HepG2 (cell line): Measurements from ENCODE around the gene NKPD1. TPM values are rescaled to one million over a fixed set of nuclear protein-coding genes. Genes with fewer than 3 reads are reported as not detected.

Source experiments
- BORCS8-MEF2B ChIP-seq: sonication (generic); formaldehyde crosslinking; IDR thresholded peaks from 2 replicates; pipeline ENCODE4 v1.8.0; 2022; ENCODE audit warnings: mild to moderate bottlenecking, missing genetic modification reagents
- ESRRA ChIP-seq: sonication (generic); formaldehyde crosslinking; IDR thresholded peaks from 2 replicates; pipeline ENCODE4 v1.5.1; 2020; ENCODE audit warnings: mild to moderate bottlenecking, low read depth, missing genetic modification reagents
- HDAC1 ChIP-seq: sonication (generic); formaldehyde crosslinking; IDR thresholded peaks from 2 replicates; pipeline ENCODE4 v1.5.1; 2020; ENCODE audit warnings: mild to moderate bottlenecking, missing genetic modification reagents
- HMGA1 ChIP-seq: sonication (generic); formaldehyde crosslinking; conservative IDR thresholded peaks from 2 replicates; pipeline ENCODE4 v1.4.0; 2020; ENCODE audit warnings: missing genetic modification reagents
- HNF4G ChIP-seq, 2 experiments: sonication (generic) in 1 of 2; formaldehyde crosslinking in 1 of 2; IDR thresholded peaks; 2 replicates each; pipeline versions ENCODE4 v1.4.0 to v1.6.1; 2011 to 2020; ENCODE audit warnings: borderline replicate concordance in 2 of 2, low read depth in 2 of 2, mild to moderate bottlenecking in 2 of 2, low read length in 1 of 2, missing genetic modification reagents in 1 of 2, moderate library complexity in 1 of 2
- NFKBIZ ChIP-seq: IDR thresholded peaks from 2 replicates; pipeline ENCODE4 v1.6.1; 2018; ENCODE audit warnings: missing genetic modification reagents, missing compliant biosample characterization
- NR2F6 ChIP-seq, 2 experiments: IDR thresholded peaks; 2 replicates each; pipeline ENCODE4 v1.6.1; 2016; ENCODE audit warnings: antibody characterized with exemption in 1 of 2, mild to moderate bottlenecking in 1 of 2
- PHF21A ChIP-seq: sonication (generic); formaldehyde crosslinking; IDR thresholded peaks from 2 replicates; pipeline ENCODE4 v1.5.0; 2020; ENCODE audit warnings: mild to moderate bottlenecking, missing genetic modification reagents
- RXRA ChIP-seq: sonication (generic); formaldehyde crosslinking; IDR thresholded peaks from 2 replicates; pipeline ENCODE4 v1.5.1; 2020; ENCODE audit warnings: missing genetic modification reagents
- RXRB ChIP-seq: IDR thresholded peaks from 2 replicates; pipeline ENCODE4 v1.6.1; 2016; ENCODE audit warnings: borderline replicate concordance, missing genetic modification reagents, missing compliant biosample characterization
- ZBTB7B ChIP-seq: sonication (generic); formaldehyde crosslinking; IDR thresholded peaks from 2 replicates; pipeline ENCODE4 v1.4.0; 2020; ENCODE audit warnings: missing genetic modification reagents
- ZFX ChIP-seq: sonication (generic); formaldehyde crosslinking; IDR thresholded peaks from 2 replicates; pipeline ENCODE4 v1.4.0; 2020; ENCODE audit warnings: mild to moderate bottlenecking, low read depth, missing genetic modification reagents, moderate library complexity
- ZMAT3 ChIP-seq: sonication (generic); formaldehyde crosslinking; conservative IDR thresholded peaks from 2 replicates; pipeline ENCODE4 v1.7.0; 2021; ENCODE audit warnings: missing genetic modification reagents
- ZNF343 ChIP-seq: sonication (generic); formaldehyde crosslinking; IDR thresholded peaks from 2 replicates; pipeline ENCODE4 v1.4.0; 2020; ENCODE audit warnings: mild to moderate bottlenecking, missing genetic modification reagents
- ZNF556 ChIP-seq: sonication (generic); formaldehyde crosslinking; IDR thresholded peaks from 2 replicates; pipeline ENCODE4 v1.4.0; 2020; ENCODE audit warnings: mild to moderate bottlenecking, missing genetic modification reagents, borderline replicate concordance
- ZSCAN21 ChIP-seq: sonication (generic); formaldehyde crosslinking; IDR thresholded peaks from 2 replicates; pipeline ENCODE4 v1.8.0; 2022; ENCODE audit warnings: mild to moderate bottlenecking, missing genetic modification reagents, moderate library complexity, borderline replicate concordance
- polyA plus RNA-seq, 8 experiments: library from polyadenylated mRNA; depleted of rRNA in 3 of 8; stranded (reverse) in 7 of 8; unstranded in 1 of 8; fragments of >200 nt; fragmentation: Illumina TruSeq in 4 of 8; extraction: Trizol in 4 of 8; gene quantifications; 2 replicates each; pipeline versions ENCODE4 v1.2.1 to v1.2.3, GENCODE V29; 2011 to 2016; ENCODE audit warnings: low read depth in 4 of 8, missing spikeins in 1 of 8, mixed read lengths in 1 of 8; ENCODE audit not compliant: insufficient read depth in 1 of 8
- total RNA-seq, 5 experiments: library from RNA; depleted of rRNA; stranded (reverse); fragments of >200 nt; fragmentation: Illumina TruSeq; extraction: Trizol; gene quantifications; 2 replicates each; pipeline ENCODE4 v1.2.3, GENCODE V29; 2016; ENCODE audit warnings: low read depth in 1 of 5
- TF ChIP-seq, protein P1 (sequence below): sonication (generic); formaldehyde crosslinking; IDR thresholded peaks from 2 replicates; pipeline ENCODE4 v1.5.0; 2020; ENCODE audit warnings: mild to moderate bottlenecking, missing genetic modification reagents, moderate library complexity
- TF ChIP-seq, protein P2 (sequence below): sonication (generic); formaldehyde crosslinking; IDR thresholded peaks from 2 replicates; pipeline ENCODE4 v1.4.0; 2020; ENCODE audit warnings: missing genetic modification reagents
- TF ChIP-seq, protein P3 (sequence below): sonication (generic); formaldehyde crosslinking; IDR thresholded peaks from 2 replicates; pipeline ENCODE4 v1.8.0; 2022; ENCODE audit warnings: mild to moderate bottlenecking, missing genetic modification reagents; ENCODE audit not compliant: insufficient replicate concordance
- TF ChIP-seq, protein P4 (sequence below): IDR thresholded peaks from 2 replicates; pipeline ENCODE4 v1.6.1; 2018; ENCODE audit warnings: missing genetic modification reagents, mild to moderate bottlenecking, missing compliant biosample characterization
- TF ChIP-seq, protein P5 (sequence below): sonication (generic); formaldehyde crosslinking; IDR thresholded peaks from 2 replicates; pipeline ENCODE4 v1.4.0; 2020; ENCODE audit warnings: missing genetic modification reagents

Gene NKPD1
- total and polyA plus RNA-seq, 2 of the 13 experiments (the other 11 are each of a cell fraction or from before 2014, with no cell fraction given), result 0.03 TPM; not detected in 1

DNA sequence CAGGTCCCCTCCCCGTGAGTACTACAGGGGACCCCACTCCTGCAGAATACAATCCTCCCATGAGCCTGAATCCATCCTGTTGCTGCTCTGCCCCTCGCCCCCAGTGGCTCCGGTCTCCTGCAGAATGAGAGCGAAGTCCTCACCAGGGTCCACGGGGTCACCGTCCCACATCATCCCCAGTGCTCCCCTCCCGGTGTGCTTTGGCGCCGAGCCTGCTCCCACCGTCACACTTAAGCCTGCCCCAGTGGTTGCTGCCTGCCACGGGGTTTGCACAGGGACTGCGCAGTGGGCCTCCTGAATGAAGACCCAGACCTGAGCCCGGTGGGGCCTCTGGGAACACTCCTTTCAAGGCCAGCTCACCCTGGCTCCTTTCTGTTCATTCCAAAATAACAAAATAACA lies 30.5 kb downstream of the NKPD1 start (continued):
- TF ChIP-seq ZBTB7B (CRISPR knock-in tag) (0 out of 2 replicates have a peak, but pooled peaks have one; percentile 35), NFKBIZ (CRISPR knock-in tag) (no peak), ZFX (CRISPR knock-in tag) (peak; percentile 10; the same call in 1 of the 2 replicates), NR2F6 (IDR thresholded peaks at IDR 0.05) (peak; percentile 42; the same call in 1 of the 2 replicates), NR2F6 (CRISPR knock-in tag; IDR thresholded peaks at IDR 0.05) (peak; percentile 47; the same call in 1 of the 2 replicates), ZNF343 (CRISPR knock-in tag) (no peak), RXRA (CRISPR knock-in tag) (peak; percentile 21; the same call in 1 of the 2 replicates), ZMAT3 (CRISPR knock-in tag) (no peak), ZSCAN21 (no peak), BORCS8-MEF2B (no peak), RXRB (CRISPR knock-in tag) (peak; percentile 17; the same call in 1 of the 2 replicates), HDAC1 (CRISPR knock-in tag) (peak; percentile 29; the same call in 1 of the 2 replicates), PHF21A (CRISPR knock-in tag) (0 out of 2 replicates have a peak, but pooled peaks have one; percentile 31), HNF4G (IDR thresholded peaks at IDR 0.05; ENCODE audit: borderline replicate concordance, low read depth, low read length) (peak; percentile 54), HNF4G (CRISPR knock-in tag; IDR thresholded peaks at IDR 0.05; ENCODE audit: borderline replicate concordance, low read depth) (peak; percentile 55; the same call in 1 of the 2 replicates), ESRRA (0 out of 2 replicates have a peak, but pooled peaks have one; percentile 48), ZNF556 (CRISPR knock-in tag) (0 out of 2 replicates have a peak, but pooled peaks have one; percentile 13), HMGA1 (CRISPR knock-in tag) (no peak)
- TF ChIP-seq, protein P1, sequence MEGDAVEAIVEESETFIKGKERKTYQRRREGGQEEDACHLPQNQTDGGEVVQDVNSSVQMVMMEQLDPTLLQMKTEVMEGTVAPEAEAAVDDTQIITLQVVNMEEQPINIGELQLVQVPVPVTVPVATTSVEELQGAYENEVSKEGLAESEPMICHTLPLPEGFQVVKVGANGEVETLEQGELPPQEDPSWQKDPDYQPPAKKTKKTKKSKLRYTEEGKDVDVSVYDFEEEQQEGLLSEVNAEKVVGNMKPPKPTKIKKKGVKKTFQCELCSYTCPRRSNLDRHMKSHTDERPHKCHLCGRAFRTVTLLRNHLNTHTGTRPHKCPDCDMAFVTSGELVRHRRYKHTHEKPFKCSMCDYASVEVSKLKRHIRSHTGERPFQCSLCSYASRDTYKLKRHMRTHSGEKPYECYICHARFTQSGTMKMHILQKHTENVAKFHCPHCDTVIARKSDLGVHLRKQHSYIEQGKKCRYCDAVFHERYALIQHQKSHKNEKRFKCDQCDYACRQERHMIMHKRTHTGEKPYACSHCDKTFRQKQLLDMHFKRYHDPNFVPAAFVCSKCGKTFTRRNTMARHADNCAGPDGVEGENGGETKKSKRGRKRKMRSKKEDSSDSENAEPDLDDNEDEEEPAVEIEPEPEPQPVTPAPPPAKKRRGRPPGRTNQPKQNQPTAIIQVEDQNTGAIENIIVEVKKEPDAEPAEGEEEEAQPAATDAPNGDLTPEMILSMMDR (CRISPR knock-in tag), result 0 out of 2 replicates have a peak, but pooled peaks have one; percentile 11
- TF ChIP-seq, protein P2, sequence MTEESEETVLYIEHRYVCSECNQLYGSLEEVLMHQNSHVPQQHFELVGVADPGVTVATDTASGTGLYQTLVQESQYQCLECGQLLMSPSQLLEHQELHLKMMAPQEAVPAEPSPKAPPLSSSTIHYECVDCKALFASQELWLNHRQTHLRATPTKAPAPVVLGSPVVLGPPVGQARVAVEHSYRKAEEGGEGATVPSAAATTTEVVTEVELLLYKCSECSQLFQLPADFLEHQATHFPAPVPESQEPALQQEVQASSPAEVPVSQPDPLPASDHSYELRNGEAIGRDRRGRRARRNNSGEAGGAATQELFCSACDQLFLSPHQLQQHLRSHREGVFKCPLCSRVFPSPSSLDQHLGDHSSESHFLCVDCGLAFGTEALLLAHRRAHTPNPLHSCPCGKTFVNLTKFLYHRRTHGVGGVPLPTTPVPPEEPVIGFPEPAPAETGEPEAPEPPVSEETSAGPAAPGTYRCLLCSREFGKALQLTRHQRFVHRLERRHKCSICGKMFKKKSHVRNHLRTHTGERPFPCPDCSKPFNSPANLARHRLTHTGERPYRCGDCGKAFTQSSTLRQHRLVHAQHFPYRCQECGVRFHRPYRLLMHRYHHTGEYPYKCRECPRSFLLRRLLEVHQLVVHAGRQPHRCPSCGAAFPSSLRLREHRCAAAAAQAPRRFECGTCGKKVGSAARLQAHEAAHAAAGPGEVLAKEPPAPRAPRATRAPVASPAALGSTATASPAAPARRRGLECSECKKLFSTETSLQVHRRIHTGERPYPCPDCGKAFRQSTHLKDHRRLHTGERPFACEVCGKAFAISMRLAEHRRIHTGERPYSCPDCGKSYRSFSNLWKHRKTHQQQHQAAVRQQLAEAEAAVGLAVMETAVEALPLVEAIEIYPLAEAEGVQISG (CRISPR knock-in tag), result 0 out of 2 replicates have a peak, but pooled peaks have one; percentile 34
- TF ChIP-seq, protein P3, sequence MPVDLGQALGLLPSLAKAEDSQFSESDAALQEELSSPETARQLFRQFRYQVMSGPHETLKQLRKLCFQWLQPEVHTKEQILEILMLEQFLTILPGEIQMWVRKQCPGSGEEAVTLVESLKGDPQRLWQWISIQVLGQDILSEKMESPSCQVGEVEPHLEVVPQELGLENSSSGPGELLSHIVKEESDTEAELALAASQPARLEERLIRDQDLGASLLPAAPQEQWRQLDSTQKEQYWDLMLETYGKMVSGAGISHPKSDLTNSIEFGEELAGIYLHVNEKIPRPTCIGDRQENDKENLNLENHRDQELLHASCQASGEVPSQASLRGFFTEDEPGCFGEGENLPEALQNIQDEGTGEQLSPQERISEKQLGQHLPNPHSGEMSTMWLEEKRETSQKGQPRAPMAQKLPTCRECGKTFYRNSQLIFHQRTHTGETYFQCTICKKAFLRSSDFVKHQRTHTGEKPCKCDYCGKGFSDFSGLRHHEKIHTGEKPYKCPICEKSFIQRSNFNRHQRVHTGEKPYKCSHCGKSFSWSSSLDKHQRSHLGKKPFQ (CRISPR knock-in tag), result peak; percentile 83
- TF ChIP-seq, protein P4, sequence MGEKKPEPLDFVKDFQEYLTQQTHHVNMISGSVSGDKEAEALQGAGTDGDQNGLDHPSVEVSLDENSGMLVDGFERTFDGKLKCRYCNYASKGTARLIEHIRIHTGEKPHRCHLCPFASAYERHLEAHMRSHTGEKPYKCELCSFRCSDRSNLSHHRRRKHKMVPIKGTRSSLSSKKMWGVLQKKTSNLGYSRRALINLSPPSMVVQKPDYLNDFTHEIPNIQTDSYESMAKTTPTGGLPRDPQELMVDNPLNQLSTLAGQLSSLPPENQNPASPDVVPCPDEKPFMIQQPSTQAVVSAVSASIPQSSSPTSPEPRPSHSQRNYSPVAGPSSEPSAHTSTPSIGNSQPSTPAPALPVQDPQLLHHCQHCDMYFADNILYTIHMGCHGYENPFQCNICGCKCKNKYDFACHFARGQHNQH (CRISPR knock-in tag), result no peak
- TF ChIP-seq, protein P5, sequence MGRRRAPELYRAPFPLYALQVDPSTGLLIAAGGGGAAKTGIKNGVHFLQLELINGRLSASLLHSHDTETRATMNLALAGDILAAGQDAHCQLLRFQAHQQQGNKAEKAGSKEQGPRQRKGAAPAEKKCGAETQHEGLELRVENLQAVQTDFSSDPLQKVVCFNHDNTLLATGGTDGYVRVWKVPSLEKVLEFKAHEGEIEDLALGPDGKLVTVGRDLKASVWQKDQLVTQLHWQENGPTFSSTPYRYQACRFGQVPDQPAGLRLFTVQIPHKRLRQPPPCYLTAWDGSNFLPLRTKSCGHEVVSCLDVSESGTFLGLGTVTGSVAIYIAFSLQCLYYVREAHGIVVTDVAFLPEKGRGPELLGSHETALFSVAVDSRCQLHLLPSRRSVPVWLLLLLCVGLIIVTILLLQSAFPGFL, result 0 out of 2 replicates have a peak, but pooled peaks have one; percentile 62
